Skeletal muscle tissue (tissue), 4 donors: Measurements from ENCODE around the gene ANKS1B. TPM values are rescaled to one million over a fixed set of nuclear protein-coding genes. Genes with fewer than 3 reads are reported as not detected.

Experiments
- H3K27ac ChIP-seq: one replicate; pipeline ENCODE4 v1.7.0; 2013; ENCODE audit warnings: mild to moderate bottlenecking, low read depth, low read length, inconsistent platforms
- H3K27me3 ChIP-seq, 3 donors: one replicate each; pipeline ENCODE4 v1.7.0; 2013; ENCODE audit warnings: low read length in 3 of 3; ENCODE audit not compliant: control insufficient read depth in 3 of 3, insufficient read depth in 3 of 3
- H3K36me3 ChIP-seq, 3 donors: one replicate each; pipeline ENCODE4 v1.7.0; 2013; ENCODE audit warnings: low read length in 3 of 3; ENCODE audit not compliant: control insufficient read depth in 3 of 3, insufficient read depth in 3 of 3
- H3K4me1 ChIP-seq, 3 donors: one replicate each; pipeline ENCODE4 v1.7.0; 2013; ENCODE audit warnings: low read length in 3 of 3, mild to moderate bottlenecking in 3 of 3; ENCODE audit not compliant: control insufficient read depth in 3 of 3, insufficient read depth in 3 of 3
- H3K4me3 ChIP-seq, 3 donors: one replicate each; pipeline ENCODE4 v1.7.0; 2013; ENCODE audit warnings: low read length in 3 of 3
- H3K9ac ChIP-seq, 3 donors: one replicate each; pipeline ENCODE4 v1.7.0; 2013; ENCODE audit warnings: low read length in 3 of 3, mild to moderate bottlenecking in 3 of 3, moderate library complexity in 2 of 3, low read depth in 1 of 3
- H3K9me3 ChIP-seq, 3 donors: one replicate each; pipeline ENCODE4 v1.7.0; 2013; ENCODE audit warnings: low read length in 3 of 3; ENCODE audit not compliant: control insufficient read depth in 3 of 3
- total RNA-seq: library from RNA; depleted of rRNA; stranded (reverse); fragments of >200 nt; gene quantifications from one replicate; pipeline ENCODE4 v1.2.3, GENCODE V29; 2014
- donor health status: Osteomylitis.

The ANKS1B gene
- total RNA-seq, 1 donor from 2014 or later = 10.4 TPM

- H3K4me3 ChIP-seq = no peak overlapping the region
- no peak overlapping the region for H3K9ac ChIP-seq
- no peaks in the 10 kb centered on the region for H3K27me3 ChIP-seq
- no peaks in the 10 kb centered on the region for H3K4me1 ChIP-seq
- no peak overlapping the region for H3K27ac ChIP-seq
- no peaks in the 10 kb centered on the region for H3K9me3 ChIP-seq
- no peaks in the 10 kb centered on the region for H3K36me3 ChIP-seq
These were observed 289.7 kb downstream of the ANKS1B start for GRCh38 chr12:99695050-99695449.

GRCh38 chr12:99686142-99686541 is 298.6 kb downstream of the ANKS1B start:
- peaks cover 0 to 2% (median 0%) of the 10 kb centered on the region in 3 donors for H3K9me3 ChIP-seq
- H3K27me3 ChIP-seq = no peaks in the 10 kb centered on the region
- H3K27ac ChIP-seq = no peak overlapping the region
- no peaks in the 10 kb centered on the region for H3K4me1 ChIP-seq
- H3K36me3 ChIP-seq = no peaks in the 10 kb centered on the region
- H3K9ac ChIP-seq = no peak overlapping the region
- no peak overlapping the region for H3K4me3 ChIP-seq

- Histone ChIP-seq H3K27ac (no peak overlapping the region), H3K9ac (no peak overlapping the region), H3K4me3 (no peak overlapping the region), H3K36me3 (no peaks in the 10 kb centered on the region), H3K27me3 (no peaks in the 10 kb centered on the region), H3K9me3 (peaks cover 0 to 2% (median 0%) of the 10 kb centered on the region in 3 donors), H3K4me1 (no peaks in the 10 kb centered on the region)
These were observed 304.5 kb downstream of the ANKS1B start for GRCh38 chr12:99680276-99680675.

GRCh38 chr12:99670635-99671034 is 314.1 kb downstream of the ANKS1B start:
- Histone ChIP-seq H3K9me3 (no peaks in the 10 kb centered on the region), H3K4me1 (no peaks in the 10 kb centered on the region), H3K4me3 (no peak overlapping the region), H3K36me3 (no peaks in the 10 kb centered on the region), H3K27ac (no peak overlapping the region), H3K27me3 (no peaks in the 10 kb centered on the region), H3K9ac (no peak overlapping the region)

GRCh38 chr12:99658671-99659349 is 325.9 kb downstream of the ANKS1B start:
- H3K27ac ChIP-seq = no peak overlapping the region

GRCh38 chr12:99649551-99649950 is 335.2 kb downstream of the ANKS1B start:
- no peaks in the 10 kb centered on the region for H3K9me3 ChIP-seq
- H3K36me3 ChIP-seq = no peaks in the 10 kb centered on the region
- no peak overlapping the region for H3K9ac ChIP-seq
- no peaks in the 10 kb centered on the region for H3K4me1 ChIP-seq
- no peak overlapping the region for H3K27ac ChIP-seq
- H3K4me3 ChIP-seq = no peak overlapping the region
- H3K27me3 ChIP-seq = no peaks in the 10 kb centered on the region

More at GRCh38 chr12:99658671-99659349, 325.9 kb downstream of the ANKS1B start:
- H3K4me1 ChIP-seq = no peaks in the 10 kb centered on the region
- H3K36me3 ChIP-seq = no peaks in the 10 kb centered on the region
- H3K9me3 ChIP-seq = no peaks in the 10 kb centered on the region
- H3K4me3 ChIP-seq = no peak overlapping the region
- no peak overlapping the region for H3K9ac ChIP-seq
- no peaks in the 10 kb centered on the region for H3K27me3 ChIP-seq

GRCh38 chr12:99648183-99648582 is 336.6 kb downstream of the ANKS1B start:
- H3K4me1 ChIP-seq = no peaks in the 10 kb centered on the region
- no peak overlapping the region for H3K4me3 ChIP-seq
- no peak overlapping the region for H3K27ac ChIP-seq
- no peak overlapping the region for H3K9ac ChIP-seq
- H3K9me3 ChIP-seq = no peaks in the 10 kb centered on the region
- H3K36me3 ChIP-seq = no peaks in the 10 kb centered on the region
- H3K27me3 ChIP-seq = no peaks in the 10 kb centered on the region

GRCh38 chr12:99647453-99647852 is 337.3 kb downstream of the ANKS1B start, which contains the start of gene GARIN6:
GARIN6 (plus strand) TSS chr12:99647753; CDS start chr12:99648175, 422 bp downstream.
- Histone ChIP-seq H3K36me3 (no peaks in the 10 kb centered on the region), H3K4me3 (no peak within 1 kb of the TSS)

GRCh38 chr12:99644629-99645028 is 340.1 kb downstream of the ANKS1B start:
- Histone ChIP-seq H3K9me3 (no peaks in the 10 kb centered on the region), H3K4me3 (no peak overlapping the region), H3K4me1 (no peaks in the 10 kb centered on the region), H3K27me3 (no peaks in the 10 kb centered on the region), H3K27ac (no peak overlapping the region), H3K36me3 (no peaks in the 10 kb centered on the region), H3K9ac (no peak overlapping the region)

More at GRCh38 chr12:99647453-99647852, 337.3 kb downstream of the ANKS1B start, which contains the start of gene GARIN6:
- no peak within 1 kb of the TSS for H3K27ac ChIP-seq
- H3K9me3 ChIP-seq = no peaks in the 10 kb centered on the region
- H3K27me3 ChIP-seq = no peaks in the 10 kb centered on the region
- H3K4me1 ChIP-seq = no peaks in the 10 kb centered on the region
- H3K9ac ChIP-seq = no peak within 1 kb of the TSS

GRCh38 chr12:99627459-99627858 is 357.3 kb downstream of the ANKS1B start:
- Histone ChIP-seq H3K27me3 (no peaks in the 10 kb centered on the region), H3K27ac (no peak overlapping the region), H3K4me1 (no peaks in the 10 kb centered on the region), H3K9ac (no peak overlapping the region), H3K4me3 (no peak overlapping the region), H3K36me3 (no peaks in the 10 kb centered on the region), H3K9me3 (no peaks in the 10 kb centered on the region)
